B cell (primary cell): ENCODE measurements around the gene PSMB3. TPM values are rescaled to one million over a fixed set of nuclear protein-coding genes. Genes with fewer than 3 reads are reported as not detected.

Source experiments
- ATAC-seq: fragments of 200-7000 bp; cut with Tn5 transposase; one replicate; pipeline ENCODE4 v1.10.0; 2021; ENCODE audit warnings: low read depth, mild to moderate bottlenecking, moderate number of reproducible peaks, moderate library complexity
- CTCF ChIA-PET: fragments of 350-600 bp; sonication (Branson Sonifier 250); formaldehyde crosslinking; loops from one replicate; lab custom pipeline; 2021; ENCODE audit warnings: antibody characterized with exemption, inconsistent platforms; lab: Charles Lee
- POLR2A ChIA-PET: fragments of 350-600 bp; sonication (Branson Sonifier 250); formaldehyde crosslinking; loops from one replicate; lab custom pipeline; 2021; ENCODE audit warnings: antibody characterized with exemption; lab: Charles Lee
- DNase-seq: peaks from one replicate; pipeline ENCODE4 v3.0.0; 2013
- H2AFZ ChIP-seq: 2 replicates; pipeline ENCODE4 v1.6.1; 2012; ENCODE audit warnings: mild to moderate bottlenecking, low read depth, low read length; ENCODE audit not compliant: insufficient read depth, poor library complexity, severe bottlenecking
- H3K27ac ChIP-seq, 2 donors: 1 replicate in 1 of 2; 2 replicates in 1 of 2; pipeline ENCODE4 v1.5.1; 2012 to 2013; ENCODE audit warnings: low read length in 2 of 2, mild to moderate bottlenecking in 2 of 2, moderate library complexity in 1 of 2
- H3K27me3 ChIP-seq, 4 experiments: fragments of 200-600 bp in 1 of 4; sonication (generic) in 1 of 4; replicated peaks in 1 of 4; 1 replicate in 2 of 4; 2 replicates in 2 of 4; pipeline versions ENCODE4 v1.6.1 to v1.7.0; 2013 to 2016; ENCODE audit warnings: low read length in 3 of 4, mild to moderate bottlenecking in 2 of 4, mixed read lengths in 1 of 4, moderate library complexity in 1 of 4; ENCODE audit not compliant: insufficient read depth in 4 of 4, control insufficient read depth in 3 of 4; ENCODE audit errors: control extremely low read depth in 1 of 4
- H3K36me3 ChIP-seq, 2 experiments: replicated peaks in 1 of 2; 1 replicate in 1 of 2; 2 replicates in 1 of 2; pipeline versions ENCODE4 v1.6.1 to v1.7.1; 2013; ENCODE audit warnings: low read length in 1 of 2; ENCODE audit not compliant: insufficient read depth in 2 of 2, control insufficient read depth in 1 of 2; ENCODE audit errors: control extremely low read depth in 1 of 2, extremely low read depth in 1 of 2
- H3K4me1 ChIP-seq, 2 donors: fragments of 200-600 bp in 1 of 2; sonication (generic) in 1 of 2; 1 replicate in 1 of 2; 2 replicates in 1 of 2; pipeline versions ENCODE4 v1.5.1 to v1.6.1; 2013 to 2017; ENCODE audit warnings: low read length in 2 of 2; ENCODE audit not compliant: control insufficient read depth in 2 of 2, insufficient read depth in 2 of 2
- H3K4me2 ChIP-seq: replicated peaks from 2 replicates; pipeline ENCODE3; 2012; ENCODE audit warnings: mild to moderate bottlenecking, low read depth, low read length; ENCODE audit not compliant: poor library complexity, severe bottlenecking
- H3K4me3 ChIP-seq, 5 experiments: fragments of 200-600 bp in 1 of 5; sonication (generic) in 1 of 5; 1 replicate in 3 of 5; 2 replicates in 2 of 5; pipeline versions ENCODE4 v1.5.1 to v1.7.0; 2011 to 2016; ENCODE audit warnings: low read length in 4 of 5, mild to moderate bottlenecking in 4 of 5, low read depth in 2 of 5, control low read depth in 1 of 5, moderate library complexity in 1 of 5; ENCODE audit not compliant: insufficient read depth in 1 of 5; ENCODE audit errors: control extremely low read depth in 1 of 5, extremely low read depth in 1 of 5
- H3K79me2 ChIP-seq: fragments of 200-600 bp; sonication (generic); one replicate; pipeline ENCODE4 v1.6.0; 2016; ENCODE audit warnings: low read length; ENCODE audit not compliant: control insufficient read depth, insufficient read depth
- H3K9ac ChIP-seq: fragments of 200-600 bp; sonication (generic); 2 replicates; pipeline ENCODE4 v1.6.1; 2017; ENCODE audit warnings: mild to moderate bottlenecking, low read length, moderate library complexity
- H3K9me3 ChIP-seq, 3 donors: one replicate each; pipeline versions ENCODE4 v1.6.1 to v1.7.1; 2013; ENCODE audit warnings: low read length in 2 of 3; ENCODE audit not compliant: control insufficient read depth in 2 of 3, insufficient read depth in 1 of 3; ENCODE audit errors: control extremely low read depth in 1 of 3
- H4K20me1 ChIP-seq: 2 replicates; pipeline ENCODE4 v1.6.0; 2012; ENCODE audit warnings: mild to moderate bottlenecking, low read length; ENCODE audit not compliant: insufficient read depth, control insufficient read depth, poor library complexity, severe bottlenecking
- H3K27ac Mint-ChIP-seq: one replicate; pipeline ENCODE4 v1.8.0; 2021; ENCODE audit warnings: mixed read lengths
- H3K27me3 Mint-ChIP-seq: one replicate; pipeline ENCODE4 v1.8.0; 2021; ENCODE audit warnings: mixed read lengths
- H3K4me1 Mint-ChIP-seq: one replicate; pipeline ENCODE4 v1.8.0; 2021; ENCODE audit warnings: mixed read lengths
- H3K4me3 Mint-ChIP-seq: one replicate; pipeline ENCODE4 v1.8.0; 2021; ENCODE audit warnings: mixed read lengths
- H3K9me3 Mint-ChIP-seq: one replicate; pipeline ENCODE4 v1.8.0; 2022; ENCODE audit warnings: mixed read lengths; ENCODE audit not compliant: insufficient read depth
- CTCF ChIP-seq: fragments of 200-600 bp; IDR thresholded peaks from one replicate; pipeline ENCODE4 v1.8.0; 2022; ENCODE audit warnings: antibody characterized with exemption, mild to moderate bottlenecking
- EZH2 ChIP-seq: IDR thresholded peaks from 2 replicates; pipeline ENCODE4 v1.6.1; 2012; ENCODE audit warnings: borderline replicate concordance, low read depth, mild to moderate bottlenecking, moderate library complexity, low read length; ENCODE audit not compliant: insufficient read depth, poor library complexity, severe bottlenecking
- WGBS: methylation state at CpG from one replicate; pipeline ENCODE4 v1.1.5; 2013; ENCODE audit warnings: missing lambda C conversion rate; ENCODE audit not compliant: insufficient coverage; 5-methylcytosine and 5-hydroxymethylcytosine counted together
- intact Hi-C: fragments of 100-400 bp; cut with micrococcal nuclease; formaldehyde crosslinking; loops from one replicate; pipeline ENCODE4 v1.10.0; 2022
- polyA plus RNA-seq: library from polyadenylated mRNA; depleted of rRNA; stranded (reverse); fragments of >200 nt; gene quantifications from 2 replicates; pipeline ENCODE4 v1.2.3, GENCODE V29; 2012
- total RNA-seq, 2 donors: library from RNA; stranded (reverse); fragments of 120-200 nt in 1 of 2; gene quantifications; 1 replicate in 1 of 2; 2 replicates in 1 of 2; pipeline versions ENCODE4 v1.2.3 to v1.2.4, GENCODE V29; 2013 to 2022

Gene PSMB3
- total and polyA plus RNA-seq, 2 donors (not counting 1 experiment from before 2014, with no cell fraction given) = 109 to 184 TPM

GRCh38 chr17:38730526-38731379, 21.8 kb upstream of the PSMB3 start:
- ChIA-PET POLR2A (interaction anchor here (0.6 to 1.4 kb wide), 8 partner anchors 10 to 423 kb away, joined by 3 to 11 read pairs (median 3); partner anchors contain the start of gene MLLT6), CTCF (interaction anchor here (0.6 to 6.4 kb wide), 8 partner anchors 9 to 172 kb away, joined by 3 to 54 read pairs (median 6); partner anchors contain the start of genes EPOP and PSMB3)
- Histone ChIP-seq H3K4me3 (peak overlapping the region in 4 of 5 experiments; percentile 49 to 85 (median 64)), H3K4me1 (peaks cover 32 to 65% of the 10 kb centered on the region in 2 donors), H3K9me3 (peaks cover 0 to 13% (median 0%) of the 10 kb centered on the region in 3 donors), H3K27me3 (no peaks in the 10 kb centered on the region), H3K79me2 (no peaks in the 10 kb centered on the region), H3K27ac (peak overlapping the region; percentile 79), H3K36me3 (peaks cover 0 to 2% of the 10 kb centered on the region in 2 experiments), H3K9ac (peak overlapping the region; percentile 77), H2AFZ (peak overlapping the region; percentile 83), H4K20me1 (peaks cover 7% of the 10 kb centered on the region), H3K4me2 (peak overlapping the region; percentile 93)
- no peak for DNase-seq
- H3K9me3 Mint-ChIP-seq = no peaks in the 10 kb centered on the region
- TF ChIP-seq EZH2 (no peak), CTCF (no peak)
- no peak for ATAC-seq
- H3K27me3 Mint-ChIP-seq = no peaks in the 10 kb centered on the region
- intact Hi-C loops = loop anchor here (1.0 kb wide), 4 partner anchors 22 to 53 kb away; partner anchors contain the start of genes MLLT6 and PSMB3
- 43% methylated on average over 22 of the region's 27 CpGs for WGBS
- H3K4me3 Mint-ChIP-seq = peak overlapping the region; percentile 87
- H3K4me1 Mint-ChIP-seq = peaks cover 60% of the 10 kb centered on the region
- peak overlapping the region; percentile 89 for H3K27ac Mint-ChIP-seq
